Gastroesophageal sphincter (tissue), 4 donors: ENCODE results near the gene C19orf67. TPM values are rescaled to one million over a fixed set of nuclear protein-coding genes. Genes with fewer than 3 reads are reported as not detected.

Experiments used
- ATAC-seq: fragments of 150-250 bp; one replicate; pipeline ENCODE4 v1.9.1; 2016; ENCODE audit warnings: mild to moderate bottlenecking, moderate library complexity
- H3K27ac ChIP-seq, 4 donors: fragments of 200-600 bp; sonication (generic) in 3 of 4; 1 replicate in 3 of 4; 2 replicates in 1 of 4; pipeline ENCODE4 v1.5.1; 2016 to 2019
- H3K27me3 ChIP-seq: fragments of 200-600 bp; sonication (generic); one replicate; pipeline ENCODE4 v1.5.1; 2019
- H3K36me3 ChIP-seq, 2 donors: fragments of 200-600 bp; sonication (generic); one replicate each; pipeline ENCODE4 v1.5.1; 2019; ENCODE audit warnings: control low read depth in 1 of 2
- H3K4me1 ChIP-seq, 3 donors: fragments of 200-600 bp; sonication (generic); 1 replicate in 2 of 3; 2 replicates in 1 of 3; pipeline ENCODE4 v1.5.1; 2016 to 2019; ENCODE audit warnings: control low read depth in 2 of 3
- H3K4me3 ChIP-seq, 2 donors: fragments of 200-600 bp; sonication (generic); one replicate each; pipeline ENCODE4 v1.5.1; 2019; ENCODE audit warnings: mild to moderate bottlenecking in 1 of 2, moderate library complexity in 1 of 2
- H3K9me3 ChIP-seq, 3 donors: fragments of 200-600 bp; sonication (generic); one replicate each; pipeline ENCODE4 v1.5.1; 2017 to 2019; ENCODE audit warnings: control low read depth in 2 of 3
- EP300 ChIP-seq: sonication (generic); formaldehyde crosslinking; IDR thresholded peaks from one replicate; pipeline ENCODE4 v1.6.1; 2017; ENCODE audit warnings: antibody characterized with exemption, mild to moderate bottlenecking
- POLR2A ChIP-seq, 2 donors: fragments of 450-650 bp; IDR thresholded peaks; one replicate each; pipeline ENCODE4 v1.6.1; 2017; ENCODE audit warnings: antibody characterized with exemption in 2 of 2, mild to moderate bottlenecking in 2 of 2, moderate library complexity in 1 of 2
- POLR2AphosphoS5 ChIP-seq: sonication (generic); formaldehyde crosslinking; IDR thresholded peaks from one replicate; pipeline ENCODE4 v1.6.1; 2017; ENCODE audit warnings: antibody characterized with exemption
- WGBS, 2 donors: methylation state at CpG; one replicate each; pipeline ENCODE4 v1.1.5; 2018; ENCODE audit warnings: low coverage in 1 of 2; 5-methylcytosine and 5-hydroxymethylcytosine counted together
- total RNA-seq, 4 donors: library from RNA; depleted of rRNA; stranded (reverse); fragments of >200 nt; gene quantifications; one replicate each; pipeline ENCODE4 v1.1.0, GENCODE V29; 2016
- TF ChIP-seq, protein P1 (sequence below), 4 experiments: fragments of 200-600 bp in 2 of 4; fragments of 450-650 bp in 2 of 4; sonication (generic) in 1 of 4; IDR thresholded peaks; one replicate each; pipeline ENCODE4 v1.5.1; 2017 to 2019; ENCODE audit warnings: antibody characterized with exemption in 4 of 4, mild to moderate bottlenecking in 2 of 4, moderate library complexity in 2 of 4

The C19orf67 gene
- total RNA-seq, 4 donors from 2014 or later = not detected

DNA sequence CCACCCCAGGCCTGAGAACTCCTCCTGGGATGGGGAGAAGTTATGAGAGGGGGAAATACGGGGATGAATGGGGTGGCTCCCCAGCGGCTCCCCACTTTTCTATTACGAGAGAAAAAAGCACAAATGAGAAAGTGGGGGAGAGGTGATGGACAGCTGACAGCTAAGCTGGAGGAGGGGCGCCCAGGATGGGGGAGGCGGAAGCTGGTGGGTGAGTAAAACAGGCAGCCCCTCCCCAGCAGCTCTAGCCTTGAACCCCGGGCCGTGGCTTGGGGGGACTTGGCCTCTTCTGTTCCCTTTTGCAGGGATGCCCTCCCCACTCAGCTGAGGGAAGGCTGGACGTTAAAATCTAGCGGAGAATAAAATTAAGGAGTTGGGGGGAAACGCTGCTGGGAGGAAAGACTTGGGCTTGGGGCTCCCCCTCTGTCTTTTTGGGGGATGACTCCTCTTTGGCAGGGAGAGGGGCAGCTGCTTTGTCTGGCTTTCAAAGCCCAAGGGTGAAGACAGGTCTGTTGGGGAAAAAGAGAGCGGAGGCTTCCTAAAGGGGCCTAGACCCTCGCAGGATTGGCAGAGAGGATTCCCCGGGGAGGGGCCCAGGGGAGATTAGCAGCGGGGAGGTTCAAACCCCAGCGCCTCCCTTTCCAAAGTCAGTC lies 6.4 kb upstream of the C19orf67 start:
- peaks cover 0 to 30% of the 10 kb centered on the region in 2 donors for H3K36me3 ChIP-seq
- H3K4me1 ChIP-seq = peaks cover 0 to 25% (median 10%) of the 10 kb centered on the region in 3 donors
- no peak for ATAC-seq
- TF ChIP-seq POLR2AphosphoS5 (no peak), POLR2A (IDR thresholded peaks at IDR 0.05) (no peak), EP300 (no peak)
- TF ChIP-seq, protein P1, sequence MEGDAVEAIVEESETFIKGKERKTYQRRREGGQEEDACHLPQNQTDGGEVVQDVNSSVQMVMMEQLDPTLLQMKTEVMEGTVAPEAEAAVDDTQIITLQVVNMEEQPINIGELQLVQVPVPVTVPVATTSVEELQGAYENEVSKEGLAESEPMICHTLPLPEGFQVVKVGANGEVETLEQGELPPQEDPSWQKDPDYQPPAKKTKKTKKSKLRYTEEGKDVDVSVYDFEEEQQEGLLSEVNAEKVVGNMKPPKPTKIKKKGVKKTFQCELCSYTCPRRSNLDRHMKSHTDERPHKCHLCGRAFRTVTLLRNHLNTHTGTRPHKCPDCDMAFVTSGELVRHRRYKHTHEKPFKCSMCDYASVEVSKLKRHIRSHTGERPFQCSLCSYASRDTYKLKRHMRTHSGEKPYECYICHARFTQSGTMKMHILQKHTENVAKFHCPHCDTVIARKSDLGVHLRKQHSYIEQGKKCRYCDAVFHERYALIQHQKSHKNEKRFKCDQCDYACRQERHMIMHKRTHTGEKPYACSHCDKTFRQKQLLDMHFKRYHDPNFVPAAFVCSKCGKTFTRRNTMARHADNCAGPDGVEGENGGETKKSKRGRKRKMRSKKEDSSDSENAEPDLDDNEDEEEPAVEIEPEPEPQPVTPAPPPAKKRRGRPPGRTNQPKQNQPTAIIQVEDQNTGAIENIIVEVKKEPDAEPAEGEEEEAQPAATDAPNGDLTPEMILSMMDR (IDR thresholded peaks at IDR 0.05) = no peak
- H3K27me3 ChIP-seq = no peaks in the 10 kb centered on the region
- H3K9me3 ChIP-seq = peaks cover 0 to 12% (median 0%) of the 10 kb centered on the region in 3 donors
- WGBS, 2 donors = 7 to 19% methylated on average over 10 to 15 of the region's 15 CpGs
- peak overlapping the region; percentile 67 to 89 for H3K4me3 ChIP-seq
- peak overlapping the region in 3 of 4 donors; percentile 97 to 99 (median 98) for H3K27ac ChIP-seq

DNA sequence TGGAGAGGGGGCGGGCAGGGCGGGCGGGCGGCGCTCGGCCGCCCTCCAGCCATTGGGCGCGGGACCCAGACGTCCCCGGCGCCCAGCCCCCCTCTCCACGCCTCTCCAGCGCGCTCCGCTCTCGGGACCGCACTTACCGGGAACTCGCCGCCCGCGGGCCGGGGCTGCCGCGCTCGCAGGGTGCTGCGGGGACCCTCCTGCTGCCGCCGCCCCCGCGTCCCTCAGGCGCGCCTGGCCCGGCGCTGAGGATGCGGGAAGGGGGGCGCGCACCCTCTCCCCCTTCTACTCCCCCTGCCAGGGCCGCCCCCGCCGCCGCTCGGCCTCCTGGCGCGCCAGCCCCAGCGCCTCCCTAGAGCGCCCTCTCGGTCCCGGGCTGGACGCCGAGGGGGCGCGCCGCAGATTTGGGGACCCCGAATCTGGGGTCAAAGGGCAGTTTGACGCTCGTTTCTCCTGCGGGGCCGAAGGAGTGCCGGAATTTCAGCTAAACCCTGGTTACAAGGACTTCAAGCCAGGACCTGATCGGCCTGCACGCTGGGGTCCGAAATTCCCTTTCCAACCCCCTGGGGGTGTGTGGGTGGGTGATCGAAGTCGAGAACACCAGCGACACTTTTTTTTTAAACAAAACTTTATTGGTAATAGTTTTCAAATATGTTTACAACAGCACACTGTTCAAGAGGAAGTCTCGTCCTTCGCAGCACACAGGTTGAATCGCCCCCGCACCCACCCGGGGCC lies 5.7 kb upstream of the C19orf67 start:
- 0% methylated on average over 3 of the region's 72 CpGs; no CpG with 5 or more reads in 1 of the 2 donors for WGBS, 2 donors

DNA sequence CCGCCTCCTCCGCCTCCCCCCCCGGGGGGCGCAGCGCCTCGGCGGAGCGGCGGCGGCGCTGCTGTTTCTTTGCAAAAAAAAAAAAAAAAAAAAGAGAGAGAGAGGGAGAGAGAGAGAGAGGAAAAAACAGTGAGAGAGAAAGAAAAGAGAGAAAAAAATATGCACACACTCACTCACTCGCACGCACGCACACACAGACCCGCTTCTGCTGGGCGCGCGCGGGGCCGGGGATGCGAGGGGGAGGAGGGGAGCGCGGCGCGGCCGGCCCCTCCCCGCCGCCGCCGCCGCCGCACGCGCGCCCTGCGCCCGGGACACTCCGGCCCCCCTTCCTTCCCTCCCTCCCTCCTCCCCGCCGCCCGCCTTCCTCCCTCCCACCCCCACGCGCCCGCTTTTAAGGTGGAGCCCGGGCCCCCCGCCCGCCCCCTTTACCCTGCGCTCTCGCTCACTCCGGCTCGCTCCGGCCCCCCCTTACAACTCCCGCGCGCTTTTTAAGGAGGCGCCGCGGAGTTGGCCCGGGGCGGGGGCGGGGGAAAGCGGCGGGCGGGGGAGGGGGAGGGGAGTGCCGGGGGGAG lies 5.0 kb upstream of the C19orf67 start, which contains the start of gene SAMD1:
SAMD1 (minus strand) TSS at position 243 of the 572 bp plus-strand sequence.
- Histone ChIP-seq H3K9me3 (peaks cover 0 to 12% (median 0%) of the 10 kb centered on the region in 3 donors), H3K27me3 (no peaks in the 10 kb centered on the region), H3K36me3 (peaks cover 0 to 17% of the 10 kb centered on the region in 2 donors), H3K4me1 (peaks cover 0 to 25% (median 10%) of the 10 kb centered on the region in 3 donors), H3K27ac (peak within 1 kb of the TSS; percentile 94 to 99 (median 98)), H3K4me3 (peak within 1 kb of the TSS; percentile 67 to 89)
- ATAC-seq = peak; percentile 82
- 6% methylated on average over 7 of the region's 65 CpGs; no CpG with 5 or more reads in 1 of the 2 donors for WGBS, 2 donors
- TF ChIP-seq POLR2AphosphoS5 = no peak
- no peak for TF ChIP-seq POLR2A (IDR thresholded peaks at IDR 0.05)
- TF ChIP-seq, protein P1 (IDR thresholded peaks at IDR 0.05) = no peak
- TF ChIP-seq EP300 = no peak

More for the DNA sequence above, 5.7 kb upstream of the C19orf67 start:
- Histone ChIP-seq H3K36me3 (peaks cover 0 to 23% of the 10 kb centered on the region in 2 donors), H3K4me1 (peaks cover 0 to 25% (median 10%) of the 10 kb centered on the region in 3 donors), H3K27me3 (no peaks in the 10 kb centered on the region), H3K4me3 (peak overlapping the region; percentile 67 to 89), H3K27ac (peak overlapping the region; percentile 94 to 99 (median 98)), H3K9me3 (peaks cover 0 to 12% (median 0%) of the 10 kb centered on the region in 3 donors)
- TF ChIP-seq EP300 = no peak
- TF ChIP-seq POLR2A (IDR thresholded peaks at IDR 0.05) = peak; percentile 91 to 93
- TF ChIP-seq, protein P1 (IDR thresholded peaks at IDR 0.05) = peak in 2 of 4 experiments; percentile 27 to 51
- peak; percentile 68 for TF ChIP-seq POLR2AphosphoS5
- peak; percentile 90 for ATAC-seq

DNA sequence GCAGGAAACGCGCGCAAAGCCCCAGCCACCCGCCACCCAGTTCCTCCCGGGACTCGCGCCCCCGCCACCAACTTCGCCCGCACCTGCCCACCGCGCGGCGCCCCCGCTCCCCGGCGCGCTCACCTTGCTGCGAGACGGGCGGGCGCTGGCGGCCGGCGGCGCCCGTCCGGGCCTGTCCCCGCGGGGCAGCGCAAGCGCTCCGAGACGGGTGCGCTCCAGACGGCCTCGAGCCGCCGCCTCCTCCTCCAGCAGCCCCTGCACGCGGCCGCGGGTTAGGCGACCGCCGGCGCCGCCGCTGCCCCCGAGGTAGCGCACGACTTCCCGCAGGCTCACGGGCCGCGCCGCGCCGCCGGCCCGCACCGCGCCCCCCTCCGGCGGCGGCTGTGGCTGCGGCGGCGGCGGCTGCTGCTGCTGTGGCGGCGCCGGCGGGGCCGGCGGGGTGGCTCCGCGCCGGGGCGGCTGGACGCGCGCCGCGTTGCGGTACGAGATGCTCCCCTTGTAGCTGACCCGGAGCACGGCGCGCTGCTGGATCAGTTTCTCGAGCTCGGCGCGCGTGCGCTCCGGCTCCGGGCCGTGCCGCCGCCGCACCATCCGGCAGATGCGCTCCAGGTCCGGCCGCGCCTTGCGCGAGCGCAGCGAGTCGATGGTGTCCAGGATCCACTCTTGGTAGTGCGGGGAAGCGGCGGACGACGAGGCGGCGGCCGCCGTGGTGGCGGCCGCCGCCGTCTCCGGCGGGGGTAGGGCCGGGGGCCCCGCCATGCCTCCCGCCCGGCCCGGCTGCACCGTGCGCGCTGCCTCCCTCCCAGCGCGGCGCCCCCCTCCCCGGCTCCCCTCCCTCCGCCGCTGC lies 4.3 kb upstream of the C19orf67 start:
- Histone ChIP-seq H3K4me1 (peaks cover 0 to 25% (median 10%) of the 10 kb centered on the region in 3 donors), H3K27me3 (no peaks in the 10 kb centered on the region), H3K9me3 (peaks cover 0 to 12% (median 0%) of the 10 kb centered on the region in 3 donors), H3K36me3 (peaks cover 0 to 17% of the 10 kb centered on the region in 2 donors), H3K4me3 (peak overlapping the region; percentile 67 to 89), H3K27ac (peak overlapping the region in 3 of 4 donors; percentile 97 to 99 (median 98))
- TF ChIP-seq EP300 (no peak), POLR2A (IDR thresholded peaks at IDR 0.05) (no peak), POLR2AphosphoS5 (no peak)
- TF ChIP-seq, protein P1 (IDR thresholded peaks at IDR 0.05) = peak in 2 of 4 experiments; percentile 15 to 25
- WGBS, 2 donors = no CpG with 5 or more reads among the region's 142 CpGs
- ATAC-seq = peak; percentile 2
